ENCODE measurements around the gene STAT5B.

STAT5B gene

DNA sequence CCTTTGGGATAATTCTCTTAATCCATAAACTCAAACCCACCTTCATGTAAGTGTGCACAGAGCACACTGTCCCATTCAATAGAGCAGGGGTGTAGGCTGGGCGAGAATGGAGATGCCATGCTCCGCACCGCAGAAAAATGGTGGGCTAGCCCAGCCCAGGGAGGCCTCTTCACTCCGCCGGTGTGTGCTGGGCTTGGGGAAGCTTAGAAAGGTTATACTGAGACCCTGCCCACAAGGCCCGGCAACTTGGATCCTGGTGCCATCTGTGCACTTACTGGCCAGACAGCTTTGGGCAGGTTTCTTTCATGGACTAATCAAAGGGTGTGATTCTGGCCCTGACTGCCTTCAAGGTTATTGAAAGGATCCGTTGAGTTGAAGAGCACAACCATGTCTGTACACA, 8.4 kb upstream of the STAT5B start:
- Mint-ChIP-seq H3K36me3 (ENCODE audit: low read depth) (peaks cover 2% of the 10 kb centered on the region), H3K4me3 (no peak overlapping the region), H3K4me1 (ENCODE audit: low read depth) (peaks cover 28% of the 10 kb centered on the region), H3K9me3 (no peaks in the 10 kb centered on the region), H3K27me3 (ENCODE audit: low read depth) (no peaks in the 10 kb centered on the region), H3K27ac (no peak overlapping the region)
- DNase-seq (ENCODE audit: low spot score), result no peak

DNA sequence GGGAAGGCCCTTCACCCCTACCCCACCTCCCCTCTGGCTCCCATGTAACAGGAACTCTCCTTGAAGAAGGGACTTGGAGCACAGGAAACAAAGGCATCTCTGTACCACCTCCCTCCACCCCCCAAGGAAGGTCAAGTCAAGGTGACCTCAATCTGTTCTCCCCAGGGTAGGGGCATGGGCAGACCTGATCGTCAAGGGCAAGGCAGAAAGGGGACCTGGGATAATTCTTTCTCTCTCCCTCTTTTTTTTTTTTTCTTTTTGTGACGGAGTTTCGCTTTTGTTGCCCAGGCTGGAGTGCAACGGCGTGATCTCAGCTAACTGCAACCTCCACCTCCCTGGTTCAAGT, 7.8 kb upstream of the STAT5B start:
- DNase-seq (ENCODE audit: low spot score), result no peak
- Mint-ChIP-seq H3K4me3 (no peak overlapping the region), H3K36me3 (ENCODE audit: low read depth) (peaks cover under 1% of the 10 kb centered on the region), H3K27ac (no peak overlapping the region), H3K4me1 (ENCODE audit: low read depth) (peaks cover 23% of the 10 kb centered on the region), H3K9me3 (no peaks in the 10 kb centered on the region), H3K27me3 (ENCODE audit: low read depth) (no peaks in the 10 kb centered on the region)

DNA sequence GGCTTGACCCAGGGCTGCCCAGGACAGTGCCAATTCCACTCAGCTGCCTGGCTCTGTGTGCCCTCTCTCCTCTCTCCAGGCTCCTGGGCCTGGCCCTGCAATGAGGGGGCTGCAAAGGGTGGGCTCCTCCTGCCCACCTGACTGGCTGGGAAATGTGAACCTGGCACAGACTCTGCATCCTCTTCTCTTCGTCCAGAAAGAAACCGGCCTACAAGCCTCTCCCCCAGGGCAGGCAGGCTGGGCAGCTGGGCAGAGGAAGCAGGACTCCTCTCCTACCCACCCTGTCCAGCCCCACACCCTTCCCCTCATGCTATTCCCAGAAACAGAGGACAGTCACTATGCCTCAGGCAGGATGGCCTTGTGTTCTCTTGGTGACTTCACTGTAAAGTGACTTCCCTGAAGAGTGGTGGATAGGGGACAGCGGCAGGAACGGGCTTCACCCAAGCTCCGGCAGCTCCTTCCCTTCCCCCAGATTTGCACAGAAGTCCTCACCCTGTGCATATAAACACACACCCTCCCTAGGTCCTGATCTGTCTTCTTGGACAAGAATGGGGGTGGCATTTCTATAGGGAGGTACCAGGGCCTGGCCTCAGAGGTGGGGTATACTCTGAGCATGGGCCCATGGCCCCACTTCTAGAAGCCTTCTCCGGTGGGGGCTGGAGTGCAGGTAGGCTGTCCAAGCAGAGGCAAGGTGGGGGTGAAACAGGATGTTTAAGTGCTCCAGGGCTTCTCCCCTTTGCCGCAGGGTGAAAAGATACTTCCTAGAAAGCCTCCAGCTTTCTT, 7.2 kb upstream of the STAT5B start:
- Mint-ChIP-seq H3K36me3 (ENCODE audit: low read depth) (no peaks in the 10 kb centered on the region), H3K4me1 (ENCODE audit: low read depth) (peaks cover 21% of the 10 kb centered on the region), H3K4me3 (no peak overlapping the region), H3K9me3 (no peaks in the 10 kb centered on the region), H3K27me3 (ENCODE audit: low read depth) (no peaks in the 10 kb centered on the region), H3K27ac (peak overlapping the region; percentile 7)
- DNase-seq (ENCODE audit: low spot score), result no peak

DNA sequence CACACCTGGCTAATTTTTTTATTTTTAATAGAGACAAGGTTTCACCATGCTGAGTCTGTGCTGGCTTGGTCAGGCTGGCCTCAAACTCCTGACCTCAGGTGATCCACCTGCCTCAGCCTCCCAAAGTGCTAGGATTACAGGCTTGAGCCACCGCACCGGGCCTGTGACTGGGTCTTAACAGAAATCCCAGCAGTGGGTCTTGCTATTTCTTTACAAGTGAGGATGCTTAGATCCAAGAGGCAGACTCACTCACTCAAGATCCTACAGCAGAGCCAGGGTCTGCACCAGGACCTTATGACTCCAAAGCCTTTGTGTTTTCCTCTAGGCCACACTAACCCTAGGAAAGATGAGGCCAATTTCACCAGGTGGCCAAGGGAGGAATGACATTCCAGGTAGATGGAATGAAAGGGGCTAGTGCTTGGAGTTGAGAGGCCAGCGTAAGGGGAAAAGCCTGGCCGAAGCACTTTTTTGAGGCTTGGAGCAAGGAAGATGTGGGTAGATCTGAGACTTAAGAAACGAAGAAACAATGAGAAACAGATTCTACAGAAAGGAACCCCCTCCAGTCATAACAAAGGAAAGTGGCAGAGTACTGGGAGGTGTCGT, 6.4 kb upstream of the STAT5B start:
- peak overlapping the region; percentile 3 for H3K27ac Mint-ChIP-seq
- H3K9me3 Mint-ChIP-seq, result no peaks in the 10 kb centered on the region
- H3K4me1 Mint-ChIP-seq (ENCODE audit: low read depth), result peaks cover 20% of the 10 kb centered on the region
- H3K4me3 Mint-ChIP-seq, result no peak overlapping the region
- DNase-seq (ENCODE audit: low spot score), result no peak
- H3K27me3 Mint-ChIP-seq (ENCODE audit: low read depth), result no peaks in the 10 kb centered on the region
- H3K36me3 Mint-ChIP-seq (ENCODE audit: low read depth), result no peaks in the 10 kb centered on the region

DNA sequence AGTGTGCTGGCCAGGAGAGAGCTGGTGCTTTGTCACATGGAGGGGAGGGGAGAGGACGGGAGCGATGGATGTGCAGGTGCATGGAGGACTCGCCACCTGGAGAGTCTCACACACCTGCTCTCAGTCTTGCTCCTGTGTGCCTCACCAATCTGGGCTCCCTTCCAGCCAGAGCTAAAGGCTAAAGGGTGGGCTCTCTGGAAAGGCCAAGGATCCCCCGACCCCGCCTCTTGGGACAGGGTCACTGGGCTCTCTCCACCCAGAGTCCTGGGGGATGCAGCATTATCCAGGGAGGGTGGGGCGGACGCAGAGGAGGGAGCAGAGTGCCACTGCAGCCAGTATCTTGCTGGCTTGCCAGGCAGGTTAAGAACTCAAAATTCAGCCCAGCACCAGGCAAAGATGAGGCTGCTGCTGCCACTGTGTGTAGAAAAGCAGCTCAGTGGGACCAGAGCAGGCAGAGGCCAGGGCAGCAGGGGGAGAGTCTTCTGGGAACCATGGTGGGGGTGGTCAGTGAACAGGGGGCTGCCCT, 5.4 kb upstream of the STAT5B start:
- peaks cover 16% of the 10 kb centered on the region for H3K4me1 Mint-ChIP-seq (ENCODE audit: low read depth)
- no peaks in the 10 kb centered on the region for H3K36me3 Mint-ChIP-seq (ENCODE audit: low read depth)
- H3K4me3 Mint-ChIP-seq, result no peak overlapping the region
- no peak overlapping the region for H3K27ac Mint-ChIP-seq
- no peak for DNase-seq (ENCODE audit: low spot score)
- no peaks in the 10 kb centered on the region for H3K27me3 Mint-ChIP-seq (ENCODE audit: low read depth)
- no peaks in the 10 kb centered on the region for H3K9me3 Mint-ChIP-seq

DNA sequence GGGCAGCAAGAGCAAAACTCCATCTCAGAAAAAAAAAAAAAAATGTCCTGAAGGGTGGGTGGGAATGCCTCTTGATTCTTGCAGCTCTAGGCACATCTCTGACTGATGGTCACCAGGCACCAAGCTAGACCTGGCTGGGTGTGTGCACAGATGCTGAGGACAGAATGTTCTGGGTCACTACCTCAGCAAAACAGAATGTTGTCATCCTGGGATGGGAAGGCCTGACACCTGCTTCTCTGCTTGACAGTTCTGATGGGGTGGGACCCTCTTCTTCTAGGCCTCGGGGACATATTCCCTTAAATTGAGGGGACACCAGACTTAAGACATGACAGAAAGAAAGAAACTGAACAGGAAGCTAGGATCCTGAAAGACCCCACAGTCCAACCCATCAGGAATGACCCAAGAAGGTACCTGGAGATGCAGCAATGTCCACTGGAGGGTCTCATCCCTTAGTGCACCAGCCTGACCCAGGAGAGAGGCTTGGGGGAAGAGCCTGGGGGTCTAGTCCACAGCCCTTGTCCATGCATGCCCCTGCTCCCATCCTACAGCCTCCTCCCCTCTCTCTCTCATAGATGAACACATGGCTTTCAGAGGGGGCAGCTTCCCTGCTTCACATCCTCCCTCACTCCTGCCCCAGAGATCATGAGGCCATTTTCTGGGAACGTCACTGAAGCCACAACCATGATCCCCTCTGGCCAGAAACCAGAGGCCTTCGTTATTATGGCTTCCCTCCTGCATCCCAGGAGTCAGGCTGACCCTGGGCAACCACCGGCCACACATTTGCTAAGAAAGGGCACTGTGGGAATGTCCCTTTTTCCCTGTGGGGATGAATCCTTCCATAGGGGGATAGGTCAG, 3.8 kb upstream of the STAT5B start:
- Mint-ChIP-seq H3K4me3 (no peak overlapping the region), H3K27me3 (ENCODE audit: low read depth) (no peaks in the 10 kb centered on the region), H3K36me3 (ENCODE audit: low read depth) (peaks cover 4% of the 10 kb centered on the region), H3K27ac (no peak overlapping the region), H3K4me1 (ENCODE audit: low read depth) (peaks cover 11% of the 10 kb centered on the region), H3K9me3 (no peaks in the 10 kb centered on the region)
- DNase-seq (ENCODE audit: low spot score), result no peak

DNA sequence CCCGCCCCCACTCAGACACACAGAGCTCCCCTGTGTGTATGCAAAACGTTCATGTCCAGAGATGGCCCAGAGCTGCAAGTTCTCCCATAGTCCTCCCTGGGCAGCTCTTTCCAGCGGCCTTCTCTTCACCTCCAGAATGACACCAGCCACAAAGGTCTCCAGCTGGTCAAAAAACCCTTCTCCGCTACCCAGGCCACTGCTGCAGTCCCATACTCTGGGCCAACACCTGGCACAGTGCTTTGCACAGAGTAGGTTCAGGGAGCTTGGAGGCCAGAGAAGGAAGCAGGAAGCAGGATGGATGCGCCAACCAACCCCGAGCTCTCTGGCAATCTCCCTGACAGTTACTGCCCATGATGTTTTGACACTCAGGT, 1.1 kb upstream of the STAT5B start:
- Mint-ChIP-seq H3K4me1 (ENCODE audit: low read depth) (peaks cover 29% of the 10 kb centered on the region), H3K36me3 (ENCODE audit: low read depth) (peaks cover 10% of the 10 kb centered on the region), H3K9me3 (no peaks in the 10 kb centered on the region), H3K27ac (peak overlapping the region; percentile 87), H3K27me3 (ENCODE audit: low read depth) (no peaks in the 10 kb centered on the region), H3K4me3 (peak overlapping the region; percentile 87)
- DNase-seq (ENCODE audit: low spot score), result no peak

DNA sequence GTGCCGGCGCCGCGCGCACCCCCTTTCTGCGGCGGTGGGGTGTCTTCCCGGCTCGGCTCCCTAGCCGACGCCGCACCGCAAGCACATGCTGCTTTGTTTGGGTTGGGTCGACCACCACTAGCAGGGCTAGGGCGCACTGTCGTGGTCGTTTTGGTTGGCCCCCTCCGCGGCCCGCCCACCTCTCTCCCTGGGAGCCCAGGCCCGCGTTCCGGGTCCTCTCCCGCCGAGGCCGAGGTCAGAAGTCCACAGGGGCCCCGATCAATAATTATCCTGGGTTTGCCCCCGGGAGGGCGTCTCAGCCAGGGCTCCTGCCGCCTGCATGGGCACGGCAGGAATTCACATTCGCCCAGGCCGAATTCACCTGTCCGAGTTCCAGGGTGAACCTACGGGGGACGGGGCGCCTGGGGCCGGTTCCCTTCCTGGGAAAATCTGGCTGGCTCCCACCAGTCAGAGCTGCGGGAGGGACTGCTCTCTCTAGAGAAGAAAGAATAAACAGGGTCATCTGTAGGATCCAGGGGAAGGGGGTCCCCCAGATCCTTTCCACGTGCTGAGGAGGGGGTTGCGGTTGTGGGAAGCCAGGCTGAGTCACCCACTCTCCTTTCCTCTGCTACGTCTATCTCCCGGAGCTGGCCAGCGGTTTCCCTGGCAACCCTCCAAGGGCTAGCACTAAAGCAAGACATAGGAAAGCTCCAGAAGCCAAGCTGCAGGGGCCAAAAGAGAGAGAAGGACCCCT, 584 bp upstream of the STAT5B start:
- H3K27me3 Mint-ChIP-seq (ENCODE audit: low read depth), result no peaks in the 10 kb centered on the region
- H3K36me3 Mint-ChIP-seq (ENCODE audit: low read depth), result peaks cover 10% of the 10 kb centered on the region
- peak overlapping the region; percentile 87 for H3K27ac Mint-ChIP-seq
- no peaks in the 10 kb centered on the region for H3K9me3 Mint-ChIP-seq
- DNase-seq (ENCODE audit: low spot score), result peak; percentile 27
- peak overlapping the region; percentile 87 for H3K4me3 Mint-ChIP-seq
- H3K4me1 Mint-ChIP-seq (ENCODE audit: low read depth), result peaks cover 35% of the 10 kb centered on the region

DNA sequence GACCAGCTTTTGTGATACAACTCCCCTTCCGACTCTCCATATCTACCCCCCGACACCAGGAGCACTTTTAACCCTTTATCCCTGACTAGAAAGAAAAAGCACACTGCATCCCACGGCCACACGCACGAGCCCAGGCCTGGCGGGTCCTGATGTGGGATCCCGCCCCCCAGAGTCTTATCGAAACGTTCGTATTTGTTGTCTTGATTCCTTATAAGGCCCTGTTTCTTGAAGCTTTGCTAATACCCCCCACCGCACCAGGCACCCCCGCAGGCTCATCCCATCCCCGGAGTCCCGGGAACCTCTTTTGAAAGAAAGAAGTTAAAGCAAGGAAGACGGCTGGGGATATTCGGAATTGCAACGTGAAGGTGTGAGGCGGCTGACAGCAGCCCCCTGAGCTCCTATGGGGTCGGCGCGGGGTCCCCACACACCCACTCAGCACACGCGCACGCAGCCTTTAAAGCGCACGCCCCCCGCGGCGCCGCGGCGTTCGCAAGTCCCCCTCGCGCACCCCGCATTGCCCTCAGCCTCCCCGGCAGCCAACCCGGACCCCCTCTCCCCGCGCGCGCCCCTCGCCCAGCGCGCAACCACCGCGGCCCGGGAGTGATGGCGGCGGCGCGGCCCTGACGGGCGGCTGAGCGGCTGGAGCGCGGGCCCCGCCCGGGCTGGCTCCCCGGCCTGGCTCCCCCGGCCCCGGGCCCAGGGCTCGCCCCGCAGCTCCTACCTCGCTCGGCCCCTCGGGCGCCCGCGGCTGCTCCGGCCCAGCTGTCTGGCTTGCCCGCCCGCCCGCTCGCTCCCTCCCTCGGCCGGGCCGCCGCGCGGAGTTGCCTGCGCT, 448 bp downstream of the STAT5B start:
- Mint-ChIP-seq H3K9me3 (no peaks in the 10 kb centered on the region), H3K4me3 (peak overlapping the region; percentile 97), H3K27me3 (ENCODE audit: low read depth) (no peaks in the 10 kb centered on the region), H3K4me1 (ENCODE audit: low read depth) (peaks cover 42% of the 10 kb centered on the region), H3K27ac (peak overlapping the region; percentile 92), H3K36me3 (ENCODE audit: low read depth) (peaks cover 11% of the 10 kb centered on the region)
- peak; percentile 20 for DNase-seq (ENCODE audit: low spot score)

DNA sequence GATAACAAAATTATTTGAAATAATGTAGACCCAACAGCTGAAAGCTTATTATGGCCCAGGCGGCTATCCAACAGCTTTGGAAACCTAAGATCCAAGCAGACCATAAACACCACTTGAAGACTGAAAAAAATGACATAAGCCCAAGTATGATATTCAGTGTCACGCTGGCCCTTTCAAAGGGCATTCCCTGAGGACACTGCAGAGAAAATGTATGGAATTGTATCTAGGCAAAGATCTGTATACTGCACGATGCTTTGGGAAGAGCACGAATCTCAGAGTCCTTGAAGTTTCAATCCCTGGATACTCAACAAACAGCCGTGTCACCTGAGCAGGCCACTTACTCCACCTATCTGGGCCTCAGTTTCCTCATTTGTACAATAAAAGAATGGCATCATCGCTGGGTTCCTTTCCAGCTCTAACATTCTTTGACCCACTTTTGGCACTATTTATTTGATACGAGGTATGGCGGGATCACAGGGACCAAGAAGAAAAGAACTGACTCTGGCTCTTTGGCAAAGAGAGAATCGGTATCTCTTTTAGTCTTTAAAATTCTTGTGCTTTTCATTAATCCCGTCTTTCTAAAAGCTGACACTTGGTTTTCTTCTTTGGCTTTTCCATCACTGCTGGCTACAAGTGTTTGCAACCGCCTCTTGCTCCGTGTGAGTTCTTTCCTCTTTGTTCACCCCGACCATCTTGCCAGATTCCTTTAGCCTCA, 1.2 kb downstream of the STAT5B start:
- Mint-ChIP-seq H3K4me3 (peak overlapping the region; percentile 97), H3K4me1 (ENCODE audit: low read depth) (peaks cover 46% of the 10 kb centered on the region), H3K9me3 (no peaks in the 10 kb centered on the region), H3K27ac (peak overlapping the region; percentile 92), H3K36me3 (ENCODE audit: low read depth) (peaks cover 14% of the 10 kb centered on the region), H3K27me3 (ENCODE audit: low read depth) (no peaks in the 10 kb centered on the region)
- DNase-seq (ENCODE audit: low spot score), result no peak

DNA sequence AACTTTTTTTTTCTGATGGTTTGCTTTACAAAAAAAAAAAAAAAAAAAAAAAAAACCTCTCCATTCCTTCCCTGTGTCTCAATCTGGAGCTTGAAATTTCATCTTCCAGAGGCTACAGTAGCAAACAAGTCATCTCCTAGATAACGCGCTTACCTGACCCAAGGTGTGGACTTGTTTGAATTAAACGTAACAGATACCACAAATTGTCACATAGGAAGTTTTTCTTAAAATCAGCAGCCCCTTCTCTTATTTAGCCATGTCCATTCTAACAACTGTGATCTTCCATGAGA, 2.0 kb downstream of the STAT5B start:
- no peaks in the 10 kb centered on the region for H3K9me3 Mint-ChIP-seq
- no peak for DNase-seq (ENCODE audit: low spot score)
- H3K4me3 Mint-ChIP-seq, result peak overlapping the region; percentile 97
- peaks cover 18% of the 10 kb centered on the region for H3K36me3 Mint-ChIP-seq (ENCODE audit: low read depth)
- peak overlapping the region; percentile 92 for H3K27ac Mint-ChIP-seq
- no peaks in the 10 kb centered on the region for H3K27me3 Mint-ChIP-seq (ENCODE audit: low read depth)
- H3K4me1 Mint-ChIP-seq (ENCODE audit: low read depth), result peaks cover 52% of the 10 kb centered on the region

DNA sequence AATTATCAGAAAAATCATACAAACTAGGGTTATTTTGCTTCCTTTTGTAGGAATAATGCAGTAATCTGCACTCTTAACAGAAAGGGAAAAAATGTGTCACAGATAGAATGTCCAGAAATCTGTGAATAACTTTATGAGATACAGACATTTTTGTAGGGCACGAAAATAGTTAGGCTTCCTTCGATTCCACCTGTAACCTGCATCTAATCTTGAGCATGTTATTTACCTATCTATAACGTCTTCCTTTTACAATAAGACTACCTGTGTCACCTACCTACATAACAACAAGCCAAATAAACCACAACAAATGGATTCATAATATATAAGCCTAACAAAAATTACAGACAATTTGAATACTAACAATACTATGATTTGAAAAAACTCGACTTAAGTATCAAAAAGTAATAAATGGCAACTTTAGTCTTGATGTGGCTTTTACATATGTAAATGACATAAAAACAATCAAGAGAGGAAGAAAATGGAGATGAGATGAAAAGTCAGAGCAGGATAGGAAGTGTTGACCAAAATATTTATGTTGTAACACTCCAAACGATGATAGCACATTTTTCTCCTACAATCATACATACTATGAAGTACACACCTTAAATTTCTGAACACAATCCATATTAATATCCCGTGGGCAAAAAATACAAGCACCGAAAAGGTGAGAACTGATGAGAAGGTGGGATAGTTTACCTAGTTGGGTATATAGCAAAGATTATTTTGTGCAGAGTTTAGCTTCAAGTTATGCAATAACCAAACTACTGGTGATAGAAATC, 2.5 kb downstream of the STAT5B start:
- Mint-ChIP-seq H3K4me3 (peak overlapping the region; percentile 97), H3K4me1 (ENCODE audit: low read depth) (peaks cover 53% of the 10 kb centered on the region), H3K27me3 (ENCODE audit: low read depth) (no peaks in the 10 kb centered on the region), H3K27ac (peak overlapping the region; percentile 82), H3K36me3 (ENCODE audit: low read depth) (peaks cover 18% of the 10 kb centered on the region), H3K9me3 (no peaks in the 10 kb centered on the region)
- no peak for DNase-seq (ENCODE audit: low spot score)

Measured in T-helper 2 cell treated with Interferon-gamma antibody and Interleukin-4, amounts not matched to agents 5 μg/mL and 100 μg/mL, for 36 hours (primary cell).